WI38 (cell line): ENCODE results near the gene DYRK3.

Experiments
- H3K4me3 ChIP-seq: 2 replicates; pipeline ENCODE4 v1.5.1; 2011; ENCODE audit warnings: low read depth, mild to moderate bottlenecking, control low read depth, low read length
- CTCF ChIP-seq: IDR thresholded peaks from 2 replicates; pipeline ENCODE4 v1.5.1; 2012; ENCODE audit warnings: low read depth, mild to moderate bottlenecking, control low read depth, low read length

Gene DYRK3

GRCh38 chr1:206666954-206667665, 31.8 kb downstream of the DYRK3 start:
- TF ChIP-seq CTCF, result no peak
- no peak overlapping the region for H3K4me3 ChIP-seq

DNA sequence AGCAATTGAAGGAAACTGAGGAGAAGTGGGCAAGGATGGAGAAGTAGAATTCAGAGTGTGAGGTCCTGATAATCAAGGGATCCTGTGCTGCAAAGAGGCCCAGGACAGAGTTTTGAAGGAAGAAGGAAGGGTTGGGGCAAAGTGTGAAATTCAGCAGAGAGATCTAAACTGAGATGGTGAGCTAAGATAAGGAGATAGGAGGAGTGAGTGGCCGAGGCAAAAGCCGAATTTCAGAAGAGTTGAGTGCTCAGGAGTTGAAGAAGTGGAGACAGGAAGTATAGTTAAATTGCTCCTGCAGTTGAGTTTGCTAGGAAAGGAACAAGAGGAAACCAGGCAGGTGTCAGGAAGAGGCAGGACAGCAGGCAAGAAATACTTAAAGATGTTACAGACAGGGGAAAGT, 33.0 kb downstream of the DYRK3 start:
- TF ChIP-seq CTCF, result no peak

GRCh38 chr1:206668874-206669410, 33.6 kb downstream of the DYRK3 start:
- TF ChIP-seq CTCF, result no peak
- no peak overlapping the region for H3K4me3 ChIP-seq

More for the DNA sequence above, 33.0 kb downstream of the DYRK3 start:
- no peak overlapping the region for H3K4me3 ChIP-seq

DNA sequence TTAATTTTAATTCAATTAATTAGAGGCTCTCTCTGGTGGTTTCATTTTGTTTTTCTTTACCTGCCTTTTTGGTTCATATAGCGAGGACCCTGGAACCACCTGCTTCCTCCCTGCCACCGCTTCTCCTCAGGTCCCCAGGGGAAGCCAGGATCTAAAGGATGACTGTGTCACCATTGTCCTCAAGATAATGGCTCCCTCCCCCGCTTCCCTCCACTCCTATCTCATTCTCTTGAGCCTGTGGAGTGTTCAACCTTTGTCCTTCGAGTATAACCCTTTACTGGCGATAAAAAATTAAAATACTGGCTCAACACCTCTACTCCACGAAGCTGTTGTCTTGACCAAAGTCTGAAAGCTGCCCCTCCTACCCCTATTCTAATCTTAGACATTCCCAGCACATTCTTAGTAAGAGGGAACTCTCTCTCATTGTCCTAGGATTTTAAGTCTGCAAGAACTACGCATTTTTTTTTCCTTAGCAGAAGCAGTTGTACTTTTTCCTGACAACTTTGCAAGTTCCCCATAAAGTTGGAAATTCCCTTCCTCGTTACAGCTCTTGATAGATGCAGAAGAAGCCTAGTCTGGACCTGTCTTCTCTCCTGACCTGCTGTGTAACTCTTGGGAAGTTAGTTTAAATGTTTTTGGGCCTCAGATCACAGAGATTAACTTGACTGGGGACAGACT, 36.8 kb downstream of the DYRK3 start:
- H3K4me3 ChIP-seq, result no peak overlapping the region
- TF ChIP-seq CTCF, result no peak

GRCh38 chr1:206672844-206673758, 37.8 kb downstream of the DYRK3 start:
- H3K4me3 ChIP-seq, result no peak overlapping the region
- TF ChIP-seq CTCF, result no peak

- no peak for TF ChIP-seq CTCF
- H3K4me3 ChIP-seq, result no peak overlapping the region
Measured at GRCh38 chr1:206674236-206674635, 38.9 kb downstream of the DYRK3 start.
